Epidermal melanocyte (primary cell): ENCODE results near the gene OAF.
"Not testable (repeated sequence)": the region's sequence is repeated elsewhere in the genome, so short reads cannot be mapped to it uniquely, and the experiment has no call there.

Source experiments
- DNase-seq: peaks from one replicate; pipeline ENCODE4 v3.0.0; 2011; ENCODE audit warnings: low spot score; ENCODE audit not compliant: insufficient read length

Gene OAF

GRCh38 chr11:120240866-120241265 is 30.0 kb downstream of the OAF start:
- no peak for DNase-seq

GRCh38 chr11:120241277-120241676 is 30.4 kb downstream of the OAF start:
- no peak for DNase-seq

GRCh38 chr11:120243221-120243620 is 32.4 kb downstream of the OAF start:
- no peak for DNase-seq

- DNase-seq, result no peak
Observed at GRCh38 chr11:120244476-120245365, 33.9 kb downstream of the OAF start.

GRCh38 chr11:120245434-120245833 is 34.6 kb downstream of the OAF start:
- DNase-seq, result no peak

GRCh38 chr11:120248551-120249278 is 37.9 kb downstream of the OAF start:
- no peak for DNase-seq

- DNase-seq, result no peak
Observed at GRCh38 chr11:120249279-120250262, 38.7 kb downstream of the OAF start.

GRCh38 chr11:120253377-120253776 is 42.5 kb downstream of the OAF start:
- DNase-seq, result not testable (repeated sequence)

GRCh38 chr11:120254788-120255518 is 44.1 kb downstream of the OAF start:
- no peak for DNase-seq

GRCh38 chr11:120255519-120255866 is 44.7 kb downstream of the OAF start:
- DNase-seq, result no peak

- no peak for DNase-seq
Observed at GRCh38 chr11:120256178-120256577, 45.3 kb downstream of the OAF start.

GRCh38 chr11:120256779-120257178 is 45.9 kb downstream of the OAF start:
- DNase-seq, result no peak

GRCh38 chr11:120257346-120257745 is 46.5 kb downstream of the OAF start:
- no peak for DNase-seq

GRCh38 chr11:120258661-120259060 is 47.8 kb downstream of the OAF start:
- no peak for DNase-seq

- DNase-seq, result no peak
Observed at GRCh38 chr11:120259241-120259640, 48.4 kb downstream of the OAF start.

GRCh38 chr11:120259988-120260565 is 49.2 kb downstream of the OAF start:
- no peak for DNase-seq

- no peak for DNase-seq
Observed at GRCh38 chr11:120260616-120261015, 49.8 kb downstream of the OAF start.

GRCh38 chr11:120261321-120261720 is 50.5 kb downstream of the OAF start:
- no peak for DNase-seq

GRCh38 chr11:120261931-120262330 is 51.1 kb downstream of the OAF start:
- no peak for DNase-seq

- DNase-seq, result no peak
Observed at GRCh38 chr11:120267319-120267718, 56.5 kb downstream of the OAF start.
